ENCODE measurements around the gene PLEKHN1.
A peak's percentile ranks its signal among the peaks of the same experiment; 100 is the strongest.

PLEKHN1 gene

GRCh38 chr1:999725-1000356 is 33.6 kb downstream of the PLEKHN1 start, which contains the start of gene HES4:
HES4 (minus strand) TSS chr1:1000097; CDS start chr1:999973, 124 bp downstream.
- peak; percentile 78 for DNase-seq (ENCODE audit: low read depth)
- TF ChIP-seq CTCF (IDR thresholded peaks at IDR 0.05; ENCODE audit: control insufficient read depth, extremely low read depth, insufficient read depth) = no peak
- peak within 1 kb of the TSS; percentile 78 for H3K4me3 ChIP-seq (ENCODE audit: low read depth, low read length)

- peak; percentile 71 for DNase-seq (ENCODE audit: low read depth)
- peak overlapping the region; percentile 78 for H3K4me3 ChIP-seq (ENCODE audit: low read depth, low read length)
- no peak for TF ChIP-seq CTCF (IDR thresholded peaks at IDR 0.05; ENCODE audit: control insufficient read depth, extremely low read depth, insufficient read depth)
These were observed 34.2 kb downstream of the PLEKHN1 start for GRCh38 chr1:1000357-1001056.

GRCh38 chr1:1001057-1001783 is 34.9 kb downstream of the PLEKHN1 start:
- TF ChIP-seq CTCF (IDR thresholded peaks at IDR 0.05; ENCODE audit: control insufficient read depth, extremely low read depth, insufficient read depth) = no peak
- H3K4me3 ChIP-seq (ENCODE audit: low read depth, low read length) = peak overlapping the region; percentile 78
- DNase-seq (ENCODE audit: low read depth) = no peak

- TF ChIP-seq CTCF (IDR thresholded peaks at IDR 0.05; ENCODE audit: control insufficient read depth, extremely low read depth, insufficient read depth) = no peak
- no peak overlapping the region for H3K4me3 ChIP-seq (ENCODE audit: low read depth, low read length)
- DNase-seq (ENCODE audit: low read depth) = no peak
These were observed 37.5 kb downstream of the PLEKHN1 start for GRCh38 chr1:1003618-1004419.

- no peak for TF ChIP-seq CTCF (IDR thresholded peaks at IDR 0.05; ENCODE audit: control insufficient read depth, extremely low read depth, insufficient read depth)
- no peak overlapping the region for H3K4me3 ChIP-seq (ENCODE audit: low read depth, low read length)
- DNase-seq (ENCODE audit: low read depth) = no peak
These were observed 38.1 kb downstream of the PLEKHN1 start for GRCh38 chr1:1004420-1004779.
